ENCODE measurements around the gene TRABD2B.

DNA sequence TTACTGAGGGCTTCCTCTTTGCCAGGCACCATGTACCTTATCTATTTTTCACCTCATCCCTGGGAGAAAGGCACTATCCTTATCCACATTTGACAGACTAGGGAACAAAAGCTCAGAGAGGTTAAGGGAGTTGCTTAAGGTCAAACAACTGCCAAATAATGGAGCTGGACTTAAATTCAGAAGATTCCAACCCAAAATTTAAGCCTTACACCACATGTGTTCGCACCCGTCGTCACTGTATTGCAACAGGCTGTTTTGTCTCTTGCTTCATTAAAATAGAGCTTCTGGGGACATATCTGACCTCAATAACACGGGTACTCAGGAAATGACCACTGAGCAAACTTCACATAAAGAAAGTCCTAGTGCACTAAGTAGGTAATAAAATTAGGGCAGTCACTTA is 62.0 kb downstream of the TRABD2B start:
- TF ChIP-seq, protein P1, sequence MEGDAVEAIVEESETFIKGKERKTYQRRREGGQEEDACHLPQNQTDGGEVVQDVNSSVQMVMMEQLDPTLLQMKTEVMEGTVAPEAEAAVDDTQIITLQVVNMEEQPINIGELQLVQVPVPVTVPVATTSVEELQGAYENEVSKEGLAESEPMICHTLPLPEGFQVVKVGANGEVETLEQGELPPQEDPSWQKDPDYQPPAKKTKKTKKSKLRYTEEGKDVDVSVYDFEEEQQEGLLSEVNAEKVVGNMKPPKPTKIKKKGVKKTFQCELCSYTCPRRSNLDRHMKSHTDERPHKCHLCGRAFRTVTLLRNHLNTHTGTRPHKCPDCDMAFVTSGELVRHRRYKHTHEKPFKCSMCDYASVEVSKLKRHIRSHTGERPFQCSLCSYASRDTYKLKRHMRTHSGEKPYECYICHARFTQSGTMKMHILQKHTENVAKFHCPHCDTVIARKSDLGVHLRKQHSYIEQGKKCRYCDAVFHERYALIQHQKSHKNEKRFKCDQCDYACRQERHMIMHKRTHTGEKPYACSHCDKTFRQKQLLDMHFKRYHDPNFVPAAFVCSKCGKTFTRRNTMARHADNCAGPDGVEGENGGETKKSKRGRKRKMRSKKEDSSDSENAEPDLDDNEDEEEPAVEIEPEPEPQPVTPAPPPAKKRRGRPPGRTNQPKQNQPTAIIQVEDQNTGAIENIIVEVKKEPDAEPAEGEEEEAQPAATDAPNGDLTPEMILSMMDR (IDR thresholded peaks at IDR 0.05; ENCODE audit: insufficient read depth, low read length, poor library complexity, severe bottlenecking), result no peak
- TF ChIP-seq EZH2phosphoT487 (conservative IDR thresholded peaks at IDR 0.05; ENCODE audit: low read length), result no peak
